Measurements from ENCODE around the gene TM6SF1.

The TM6SF1 gene

GRCh38 chr15:83174891-83175290 lies 67.4 kb downstream of the TM6SF1 start:
- no peak for DNase-seq (ENCODE audit: low spot score)

- no peak for DNase-seq (ENCODE audit: low spot score)
These were observed 70.9 kb downstream of the TM6SF1 start for GRCh38 chr15:83178390-83178789.

GRCh38 chr15:83178869-83179325 lies 71.5 kb downstream of the TM6SF1 start:
- DNase-seq (ENCODE audit: low spot score): no peak

DNA sequence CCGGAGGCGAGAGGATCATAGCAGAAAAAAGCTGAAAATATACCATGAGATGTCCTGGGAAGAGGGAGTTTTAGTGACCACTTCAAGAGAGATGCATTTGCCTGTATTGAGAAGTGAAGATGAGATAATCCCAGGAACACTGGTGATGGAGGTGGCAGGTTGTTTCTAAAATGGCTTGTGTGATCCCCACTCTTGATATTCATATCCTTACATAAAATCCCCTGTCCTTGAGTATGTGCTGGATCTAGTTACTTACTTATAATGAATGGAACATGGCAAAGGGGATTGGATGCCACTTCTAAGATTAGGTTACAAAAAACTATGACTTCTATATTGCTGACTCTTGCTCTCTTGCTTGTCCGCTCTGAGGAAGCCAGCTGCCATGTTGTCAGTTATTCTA lies 78.1 kb downstream of the TM6SF1 start:
- no peak for DNase-seq (ENCODE audit: low spot score)

Measured in RKO (cell line).